Activated T-cell treated with anti-CD3 and anti-CD28 coated beads, Interleukin-2, amount 50 U/mL, for 24 hours (primary cell): ENCODE results near the gene RBM43.

Experiments used
- DNase-seq: peaks from one replicate; pipeline ENCODE4 v3.0.0-alpha.2; 2020
- H3K27ac Mint-ChIP-seq: 2 replicates; pipeline ENCODE4 v1.8.0; 2020; ENCODE audit warnings: mild to moderate bottlenecking, mixed read lengths
- H3K27me3 Mint-ChIP-seq: 2 replicates; pipeline ENCODE4 v1.8.0; 2020; ENCODE audit warnings: mixed read lengths
- H3K36me3 Mint-ChIP-seq: 2 replicates; pipeline ENCODE4 v1.8.0; 2020; ENCODE audit warnings: low read depth, mixed read lengths
- H3K4me1 Mint-ChIP-seq: 2 replicates; pipeline ENCODE4 v1.8.0; 2020; ENCODE audit warnings: low read depth, mixed read lengths
- H3K4me3 Mint-ChIP-seq: 2 replicates; pipeline ENCODE4 v1.8.0; 2020; ENCODE audit warnings: mild to moderate bottlenecking, moderate library complexity, mixed read lengths
- H3K9me3 Mint-ChIP-seq: 2 replicates; pipeline ENCODE4 v1.8.0; 2020; ENCODE audit warnings: mixed read lengths

Gene RBM43

DNA sequence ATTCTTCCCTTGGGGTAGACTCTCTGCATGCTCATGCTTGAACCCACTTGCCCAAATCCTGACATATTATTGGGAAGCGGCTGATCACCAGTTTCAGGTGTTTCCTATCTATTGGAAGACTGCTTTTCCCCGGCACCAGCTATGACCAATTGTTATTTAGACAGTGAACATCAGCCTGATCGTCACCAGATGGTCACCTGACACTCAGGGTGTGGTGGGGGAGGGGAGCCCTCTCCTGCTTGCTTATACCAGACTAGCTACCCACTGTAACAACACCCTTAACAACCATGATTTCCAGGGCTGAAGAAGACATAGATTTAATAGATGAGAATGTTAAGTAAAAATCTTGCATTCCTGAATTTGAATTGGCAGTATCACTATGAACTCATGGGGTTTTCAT, 44.3 kb downstream of the RBM43 start:
- no peak overlapping the region for H3K27ac Mint-ChIP-seq
- no peaks in the 10 kb centered on the region for H3K36me3 Mint-ChIP-seq
- no peaks in the 10 kb centered on the region for H3K4me1 Mint-ChIP-seq
- H3K4me3 Mint-ChIP-seq, result no peak overlapping the region
- no peak for DNase-seq
- H3K9me3 Mint-ChIP-seq, result no peaks in the 10 kb centered on the region
- peaks cover 4% of the 10 kb centered on the region for H3K27me3 Mint-ChIP-seq

DNA sequence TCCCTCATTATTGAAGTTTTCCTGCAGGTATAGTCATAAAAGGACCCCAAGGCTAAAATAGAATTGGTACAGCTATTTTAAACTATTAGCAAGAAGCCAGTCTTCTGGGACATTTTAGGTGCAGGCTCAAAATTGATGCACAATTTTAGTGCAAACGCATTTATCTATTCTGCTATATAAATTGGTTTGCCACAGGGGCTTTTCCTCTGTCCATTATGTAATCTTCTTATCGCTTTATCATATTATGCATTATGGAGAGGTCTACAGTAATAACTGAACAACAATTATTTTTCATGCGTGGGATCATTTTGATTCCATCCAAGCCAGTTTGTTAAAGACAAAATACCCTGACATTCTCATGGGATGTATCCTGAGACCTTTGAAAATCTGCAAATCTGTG, 54.6 kb downstream of the RBM43 start:
- no peak overlapping the region for H3K4me3 Mint-ChIP-seq
- H3K4me1 Mint-ChIP-seq, result no peaks in the 10 kb centered on the region
- H3K36me3 Mint-ChIP-seq, result no peaks in the 10 kb centered on the region
- DNase-seq, result no peak
- H3K27ac Mint-ChIP-seq, result no peak overlapping the region
- no peaks in the 10 kb centered on the region for H3K9me3 Mint-ChIP-seq
- H3K27me3 Mint-ChIP-seq, result peaks cover 6% of the 10 kb centered on the region

DNA sequence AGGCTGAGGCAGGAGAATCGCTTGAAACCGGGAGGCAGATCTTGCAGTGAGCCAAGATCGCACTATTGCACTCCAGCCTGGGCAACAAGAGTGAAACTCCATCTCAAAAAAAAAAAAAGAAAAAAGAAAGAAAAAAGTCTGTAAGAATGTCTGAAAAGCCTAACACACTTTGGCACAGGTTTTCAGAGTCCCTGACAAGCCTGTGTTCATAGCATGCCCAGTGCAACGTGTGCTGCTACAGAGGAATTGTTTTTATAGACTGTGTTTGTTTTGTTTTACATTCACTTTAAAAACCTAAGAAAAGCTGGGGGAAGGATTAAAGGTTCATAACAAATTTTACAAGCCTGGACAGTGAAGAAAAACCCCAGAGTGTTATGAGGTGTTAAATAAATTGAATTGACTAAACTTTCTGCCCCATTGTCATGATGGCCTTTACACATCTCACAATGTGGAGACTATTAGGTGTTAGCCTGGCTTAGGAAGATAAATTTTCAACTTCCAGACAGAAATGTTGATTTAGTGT, 55.2 kb downstream of the RBM43 start:
- no peaks in the 10 kb centered on the region for H3K4me1 Mint-ChIP-seq
- no peaks in the 10 kb centered on the region for H3K36me3 Mint-ChIP-seq
- no peak for DNase-seq
- no peaks in the 10 kb centered on the region for H3K9me3 Mint-ChIP-seq
- no peak overlapping the region for H3K4me3 Mint-ChIP-seq
- no peak overlapping the region for H3K27ac Mint-ChIP-seq
- peaks cover 6% of the 10 kb centered on the region for H3K27me3 Mint-ChIP-seq

GRCh38 chr2:151205571-151205970, 56.1 kb downstream of the RBM43 start:
- DNase-seq, result no peak
- H3K4me1 Mint-ChIP-seq, result peaks cover 1% of the 10 kb centered on the region
- H3K27me3 Mint-ChIP-seq, result peaks cover 3% of the 10 kb centered on the region
- H3K27ac Mint-ChIP-seq, result no peak overlapping the region
- no peak overlapping the region for H3K4me3 Mint-ChIP-seq
- H3K9me3 Mint-ChIP-seq, result no peaks in the 10 kb centered on the region
- no peaks in the 10 kb centered on the region for H3K36me3 Mint-ChIP-seq

- Mint-ChIP-seq H3K27ac (no peak overlapping the region), H3K4me3 (no peak overlapping the region)
Observed at GRCh38 chr2:151204756-151205155, 56.9 kb downstream of the RBM43 start.

DNA sequence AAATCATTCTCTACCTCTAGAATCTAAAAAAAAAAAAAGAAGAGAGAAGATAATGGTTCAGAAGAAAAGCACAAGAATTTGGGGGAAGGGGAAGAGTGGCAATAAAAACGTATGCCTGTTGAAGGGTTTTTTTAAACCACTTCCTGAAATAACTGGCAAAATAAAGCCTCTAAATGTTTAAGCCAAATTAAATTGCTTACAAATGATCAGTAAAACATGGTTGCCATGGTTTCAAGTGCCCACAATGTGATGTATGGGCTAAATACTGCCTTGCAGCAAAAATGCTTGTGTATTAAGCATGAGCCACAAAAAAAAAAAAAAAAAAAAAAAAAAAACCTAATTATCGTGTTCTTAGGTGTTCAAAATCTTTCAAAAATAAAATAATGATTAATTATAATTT, 60.8 kb downstream of the RBM43 start:
- H3K9me3 Mint-ChIP-seq, result no peaks in the 10 kb centered on the region

More at GRCh38 chr2:151204756-151205155, 56.9 kb downstream of the RBM43 start:
- no peaks in the 10 kb centered on the region for H3K9me3 Mint-ChIP-seq
- H3K4me1 Mint-ChIP-seq, result peaks cover 1% of the 10 kb centered on the region
- H3K27me3 Mint-ChIP-seq, result peaks cover 3% of the 10 kb centered on the region
- no peak for DNase-seq
- no peaks in the 10 kb centered on the region for H3K36me3 Mint-ChIP-seq

DNA sequence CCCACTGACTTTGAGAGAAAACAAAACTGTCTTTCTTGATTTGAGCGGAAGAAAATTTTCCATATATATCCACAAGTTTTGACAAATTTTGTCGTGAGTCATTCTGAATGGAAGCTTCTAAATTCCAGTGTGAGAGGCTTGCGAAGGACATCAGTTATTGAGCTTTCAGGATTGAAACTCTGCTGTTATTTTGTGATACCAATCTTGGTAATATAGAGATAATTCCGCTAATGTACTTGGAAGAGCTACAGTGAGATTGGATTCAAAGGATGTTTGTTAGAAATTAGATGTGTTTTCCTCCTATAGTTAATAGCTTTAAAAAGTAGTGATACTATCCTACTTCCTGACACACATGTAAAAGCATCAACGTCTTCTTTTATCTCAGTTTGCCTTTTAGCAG, 61.4 kb downstream of the RBM43 start:
- Mint-ChIP-seq H3K36me3 (no peaks in the 10 kb centered on the region), H3K27ac (no peak overlapping the region), H3K9me3 (no peaks in the 10 kb centered on the region), H3K4me3 (no peak overlapping the region), H3K4me1 (peaks cover 1% of the 10 kb centered on the region), H3K27me3 (peaks cover 3% of the 10 kb centered on the region)
- DNase-seq, result no peak

More for the DNA sequence above, 60.8 kb downstream of the RBM43 start:
- H3K27me3 Mint-ChIP-seq, result peaks cover under 1% of the 10 kb centered on the region
- H3K27ac Mint-ChIP-seq, result no peak overlapping the region
- no peak for DNase-seq
- no peak overlapping the region for H3K4me3 Mint-ChIP-seq
- peaks cover 1% of the 10 kb centered on the region for H3K4me1 Mint-ChIP-seq
- no peaks in the 10 kb centered on the region for H3K36me3 Mint-ChIP-seq

DNA sequence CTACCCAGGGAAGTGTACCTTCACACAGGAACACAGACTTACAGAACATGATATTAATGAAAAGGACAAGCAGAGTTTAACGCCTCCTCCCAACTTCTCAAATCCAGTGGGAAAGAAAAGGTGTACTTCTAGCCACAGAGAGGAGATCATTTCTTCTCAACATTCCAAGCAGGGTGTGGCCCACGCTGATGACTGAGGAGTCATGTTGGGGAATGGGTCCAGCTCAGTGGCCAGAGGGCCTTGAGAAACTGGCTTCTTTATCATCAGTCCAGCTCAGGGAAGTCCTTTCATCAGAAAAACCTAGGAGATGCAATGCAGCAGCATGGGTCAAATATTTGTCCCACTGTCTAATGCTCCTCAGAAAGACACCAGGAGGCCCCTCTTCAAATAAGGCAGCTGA, 63.0 kb downstream of the RBM43 start:
- Mint-ChIP-seq H3K27ac (no peak overlapping the region), H3K9me3 (no peaks in the 10 kb centered on the region), H3K4me1 (peaks cover 1% of the 10 kb centered on the region), H3K36me3 (no peaks in the 10 kb centered on the region), H3K27me3 (peaks cover 3% of the 10 kb centered on the region), H3K4me3 (no peak overlapping the region)
- no peak for DNase-seq
